ENCODE measurements around the gene PAXX.

The PAXX gene

GRCh38 chr9:136968333-136969127, 23.7 kb upstream of the PAXX start:
- no peak for DNase-seq

- DNase-seq: no peak
These were observed 23.1 kb upstream of the PAXX start for GRCh38 chr9:136969150-136969549.

GRCh38 chr9:136969774-136970173, 22.4 kb upstream of the PAXX start:
- DNase-seq: no peak

- DNase-seq: no peak
These were observed 21.9 kb upstream of the PAXX start for GRCh38 chr9:136970361-136970760.

- DNase-seq: no peak
These were observed 20.5 kb upstream of the PAXX start for GRCh38 chr9:136971746-136972145.

- DNase-seq: no peak
These were observed 19.9 kb upstream of the PAXX start for GRCh38 chr9:136972335-136972734.

GRCh38 chr9:136972743-136973142, 19.5 kb upstream of the PAXX start:
- DNase-seq: no peak

- no peak for DNase-seq
These were observed 18.3 kb upstream of the PAXX start for GRCh38 chr9:136973618-136974617.

GRCh38 chr9:136974817-136975535, 17.2 kb upstream of the PAXX start:
- no peak for DNase-seq

GRCh38 chr9:136975644-136976043, 16.6 kb upstream of the PAXX start:
- no peak for DNase-seq

- no peak for DNase-seq
These were observed 15.0 kb upstream of the PAXX start, which contains the start of gene PTGDS for GRCh38 chr9:136977223-136977622. Gene PTGDS (plus strand): TSS chr9:136977504. CDS start chr9:136977579, 75 bp downstream.

- DNase-seq: no peak
These were observed 14.6 kb upstream of the PAXX start for GRCh38 chr9:136977649-136978072.

GRCh38 chr9:136978073-136978864, 14.0 kb upstream of the PAXX start:
- peak; percentile 80 for DNase-seq

GRCh38 chr9:136978865-136979544, 13.2 kb upstream of the PAXX start:
- no peak for DNase-seq

GRCh38 chr9:136979769-136980587, 12.2 kb upstream of the PAXX start:
- DNase-seq: no peak

- no peak for DNase-seq
These were observed 11.3 kb upstream of the PAXX start for GRCh38 chr9:136980669-136981478.

- no peak for DNase-seq
These were observed 10.5 kb upstream of the PAXX start for GRCh38 chr9:136981588-136982231.

GRCh38 chr9:136982232-136983051, 9.8 kb upstream of the PAXX start, which contains the start of gene LCNL1:
Gene LCNL1 (plus strand): TSS chr9:136982993. CDS start chr9:136983587, 594 bp downstream.
- no peak for DNase-seq

Measured in effector CD8-positive, alpha-beta T cell (primary cell).